Measurements from ENCODE around the gene NDE1.

The NDE1 gene

GRCh38 chr16:15770107-15770506, 120.1 kb downstream of the NDE1 start:
- no peak overlapping the region for H3K27ac ChIP-seq
- ChIA-PET CTCF (interaction anchor here (0.6 to 1.8 kb wide), 2 partner anchors 14 to 358 kb away, joined by 5 to 15 read pairs; no protein-coding TSS in a partner anchor), POLR2A (ENCODE audit: low non-redundant PET) (no interaction called here)
- no peak for DNase-seq (ENCODE audit: low spot score)
- no peak for TF ChIP-seq CTCF (conservative IDR thresholded peaks at IDR 0.05; ENCODE audit: low read depth)

- no peak overlapping the region for H3K27ac ChIP-seq
- TF ChIP-seq CTCF (conservative IDR thresholded peaks at IDR 0.05; ENCODE audit: low read depth): no peak
- DNase-seq (ENCODE audit: low spot score): no peak
- ChIA-PET CTCF (interaction anchor here (0.5 to 1.8 kb wide), 3 partner anchors 14 to 51 kb away, joined by 3 to 15 read pairs (median 3); no protein-coding TSS in a partner anchor), POLR2A (ENCODE audit: low non-redundant PET) (no interaction called here)
Measured at GRCh38 chr16:15770512-15770911, 120.5 kb downstream of the NDE1 start.

- TF ChIP-seq CTCF (conservative IDR thresholded peaks at IDR 0.05; ENCODE audit: low read depth): no peak
- DNase-seq (ENCODE audit: low spot score): no peak
- POLR2A ChIA-PET (ENCODE audit: low non-redundant PET): no interaction called here
- CTCF ChIA-PET: interaction anchor here (1.8 kb wide), 1 partner anchor 15 kb away, joined by 15 read pairs; no protein-coding TSS in a partner anchor
- no peak overlapping the region for H3K27ac ChIP-seq
Measured at GRCh38 chr16:15771694-15772093, 121.6 kb downstream of the NDE1 start.

- DNase-seq (ENCODE audit: low spot score): no peak
- CTCF ChIA-PET: interaction anchor here (0.5 kb wide), 1 partner anchor 100 kb away, joined by 3 read pairs; no protein-coding TSS in a partner anchor
- POLR2A ChIA-PET (ENCODE audit: low non-redundant PET): no interaction called here
- no peak overlapping the region for H3K27ac ChIP-seq
- no peak for TF ChIP-seq CTCF (conservative IDR thresholded peaks at IDR 0.05; ENCODE audit: low read depth)
Measured at GRCh38 chr16:15772579-15773293, 122.7 kb downstream of the NDE1 start.

GRCh38 chr16:15773968-15774367, 123.9 kb downstream of the NDE1 start:
- ChIA-PET CTCF (no interaction called here), POLR2A (ENCODE audit: low non-redundant PET) (no interaction called here)
- DNase-seq (ENCODE audit: low spot score): no peak
- no peak overlapping the region for H3K27ac ChIP-seq
- no peak for TF ChIP-seq CTCF (conservative IDR thresholded peaks at IDR 0.05; ENCODE audit: low read depth)

- ChIA-PET POLR2A (ENCODE audit: low non-redundant PET) (no interaction called here), CTCF (interaction anchor here (0.5 to 0.6 kb wide), 3 partner anchors 25 to 211 kb away, joined by 3 to 6 read pairs (median 3); no protein-coding TSS in a partner anchor)
- no peak for TF ChIP-seq CTCF (conservative IDR thresholded peaks at IDR 0.05; ENCODE audit: low read depth)
- DNase-seq (ENCODE audit: low spot score): peak; percentile 48
- no peak overlapping the region for H3K27ac ChIP-seq
Measured at GRCh38 chr16:15775209-15775608, 125.2 kb downstream of the NDE1 start.

Measured in RWPE1 (cell line).